Suprapubic skin (tissue), 4 donors: ENCODE data around the gene GRM1. TPM values are rescaled to one million over a fixed set of nuclear protein-coding genes. Genes with fewer than 3 reads are reported as not detected.

Source experiments
- DNase-seq, 2 donors: peaks; one replicate each; pipeline ENCODE4 v3.0.0-alpha.2; 2019; ENCODE audit warnings: low spot score in 2 of 2
- H3K27ac ChIP-seq: fragments of 200-600 bp; sonication (generic); one replicate; pipeline ENCODE4 v1.5.1; 2019
- H3K27me3 ChIP-seq: fragments of 200-600 bp; sonication (generic); one replicate; pipeline ENCODE4 v1.5.1; 2019
- H3K36me3 ChIP-seq: fragments of 200-600 bp; sonication (generic); one replicate; pipeline ENCODE4 v1.5.1; 2019
- H3K4me1 ChIP-seq: fragments of 200-600 bp; sonication (generic); one replicate; pipeline ENCODE4 v1.5.1; 2019
- H3K4me3 ChIP-seq: fragments of 200-600 bp; sonication (generic); one replicate; pipeline ENCODE4 v1.5.1; 2019; ENCODE audit warnings: mild to moderate bottlenecking
- H3K9me3 ChIP-seq: fragments of 200-600 bp; sonication (generic); one replicate; pipeline ENCODE4 v1.5.1; 2019
- CTCF ChIP-seq, 2 donors: fragments of 200-600 bp in 1 of 2; fragments of 450-650 bp in 1 of 2; sonication (generic) in 1 of 2; IDR thresholded peaks; one replicate each; pipeline ENCODE4 v1.5.1; 2016 to 2019; ENCODE audit warnings: antibody characterized with exemption in 2 of 2, mild to moderate bottlenecking in 1 of 2, moderate library complexity in 1 of 2
- EP300 ChIP-seq: sonication (generic); formaldehyde crosslinking; IDR thresholded peaks from one replicate; pipeline ENCODE4 v1.6.1; 2017; ENCODE audit warnings: antibody characterized with exemption
- POLR2A ChIP-seq, 2 donors: fragments of 450-650 bp; IDR thresholded peaks; one replicate each; pipeline ENCODE4 v1.6.1; 2017; ENCODE audit warnings: antibody characterized with exemption in 2 of 2, mild to moderate bottlenecking in 2 of 2, moderate library complexity in 2 of 2
- POLR2AphosphoS5 ChIP-seq, 3 donors: sonication (generic); formaldehyde crosslinking; IDR thresholded peaks; one replicate each; pipeline ENCODE4 v1.6.1; 2017; ENCODE audit warnings: antibody characterized with exemption in 3 of 3
- WGBS: methylation state at CpG from one replicate; pipeline ENCODE4 v1.1.5; 2018; 5-methylcytosine and 5-hydroxymethylcytosine counted together
- total RNA-seq, 4 donors: library from RNA; depleted of rRNA; stranded (reverse); fragments of >200 nt; gene quantifications; one replicate each; pipeline ENCODE4 v1.1.0, GENCODE V29; 2016

GRM1 gene
- total RNA-seq, 4 donors from 2014 or later, result 0.25 to 0.48 TPM; not detected in 2

GRCh38 chr6:146445233-146445632, 416.4 kb downstream of the GRM1 start:
- Histone ChIP-seq H3K4me3 (no peak overlapping the region), H3K36me3 (no peaks in the 10 kb centered on the region), H3K27ac (no peak overlapping the region), H3K4me1 (no peaks in the 10 kb centered on the region), H3K9me3 (no peaks in the 10 kb centered on the region), H3K27me3 (no peaks in the 10 kb centered on the region)
- WGBS, result 90% methylated on average over 4 of the region's 4 CpGs
- DNase-seq, result no peak
- TF ChIP-seq POLR2A (IDR thresholded peaks at IDR 0.05), result no peak
- no peak for TF ChIP-seq POLR2AphosphoS5 (IDR thresholded peaks at IDR 0.05)
- no peak for TF ChIP-seq EP300
- TF ChIP-seq CTCF (IDR thresholded peaks at IDR 0.05), result no peak

GRCh38 chr6:146456886-146457285, 428.0 kb downstream of the GRM1 start:
- H3K4me3 ChIP-seq, result no peak overlapping the region
- no peak for DNase-seq
- H3K36me3 ChIP-seq, result no peaks in the 10 kb centered on the region
- peaks cover 4% of the 10 kb centered on the region for H3K9me3 ChIP-seq
- no peak overlapping the region for H3K27ac ChIP-seq
- no peak for TF ChIP-seq EP300
- no peak for TF ChIP-seq CTCF (IDR thresholded peaks at IDR 0.05)
- no peak for TF ChIP-seq POLR2A (IDR thresholded peaks at IDR 0.05)
- TF ChIP-seq POLR2AphosphoS5 (IDR thresholded peaks at IDR 0.05), result no peak
- no peaks in the 10 kb centered on the region for H3K4me1 ChIP-seq
- no peaks in the 10 kb centered on the region for H3K27me3 ChIP-seq
- WGBS, result 54% methylated on average over 1 of the region's 1 CpG

GRCh38 chr6:146460941-146461340, 432.1 kb downstream of the GRM1 start:
- no peak overlapping the region for H3K4me3 ChIP-seq
- H3K27ac ChIP-seq, result no peak overlapping the region
- WGBS, result 72% methylated on average over 1 of the region's 1 CpG
- H3K27me3 ChIP-seq, result no peaks in the 10 kb centered on the region
- no peaks in the 10 kb centered on the region for H3K4me1 ChIP-seq
- DNase-seq, result no peak
- TF ChIP-seq POLR2A (IDR thresholded peaks at IDR 0.05) (no peak), CTCF (IDR thresholded peaks at IDR 0.05) (no peak), EP300 (no peak), POLR2AphosphoS5 (IDR thresholded peaks at IDR 0.05) (no peak)
- H3K36me3 ChIP-seq, result no peaks in the 10 kb centered on the region
- peaks cover 4% of the 10 kb centered on the region for H3K9me3 ChIP-seq

- WGBS, result 89% methylated on average over 3 of the region's 3 CpGs
- no peak for TF ChIP-seq EP300
- no peak for TF ChIP-seq POLR2A (IDR thresholded peaks at IDR 0.05)
- TF ChIP-seq CTCF (IDR thresholded peaks at IDR 0.05), result no peak
- Histone ChIP-seq H3K27me3 (no peaks in the 10 kb centered on the region), H3K27ac (no peak overlapping the region), H3K4me3 (no peak overlapping the region), H3K36me3 (no peaks in the 10 kb centered on the region), H3K4me1 (no peaks in the 10 kb centered on the region), H3K9me3 (no peaks in the 10 kb centered on the region)
- no peak for DNase-seq
Observed at GRCh38 chr6:146470091-146470770, 441.4 kb downstream of the GRM1 start.

GRCh38 chr6:146472918-146473317, 444.1 kb downstream of the GRM1 start:
- H3K4me1 ChIP-seq, result no peaks in the 10 kb centered on the region
- H3K4me3 ChIP-seq, result no peak overlapping the region
- TF ChIP-seq EP300, result no peak
- TF ChIP-seq CTCF (IDR thresholded peaks at IDR 0.05), result no peak
- no peak for TF ChIP-seq POLR2A (IDR thresholded peaks at IDR 0.05)
- no peak for TF ChIP-seq POLR2AphosphoS5 (IDR thresholded peaks at IDR 0.05)
- no peak overlapping the region for H3K27ac ChIP-seq
- 62% methylated on average over 3 of the region's 3 CpGs for WGBS
- no peaks in the 10 kb centered on the region for H3K27me3 ChIP-seq
- no peaks in the 10 kb centered on the region for H3K9me3 ChIP-seq
- no peaks in the 10 kb centered on the region for H3K36me3 ChIP-seq
- DNase-seq, result no peak
